HG03103 (cell line): Measurements from ENCODE around the gene RBM18.

Source experiments
- ATAC-seq: cut with Tn5 transposase; IDR thresholded peaks from one replicate; pipeline ENCODE4 v1.9.1; 2021; ENCODE audit warnings: low read depth; ENCODE audit not compliant: unreplicated experiment

Gene RBM18

DNA sequence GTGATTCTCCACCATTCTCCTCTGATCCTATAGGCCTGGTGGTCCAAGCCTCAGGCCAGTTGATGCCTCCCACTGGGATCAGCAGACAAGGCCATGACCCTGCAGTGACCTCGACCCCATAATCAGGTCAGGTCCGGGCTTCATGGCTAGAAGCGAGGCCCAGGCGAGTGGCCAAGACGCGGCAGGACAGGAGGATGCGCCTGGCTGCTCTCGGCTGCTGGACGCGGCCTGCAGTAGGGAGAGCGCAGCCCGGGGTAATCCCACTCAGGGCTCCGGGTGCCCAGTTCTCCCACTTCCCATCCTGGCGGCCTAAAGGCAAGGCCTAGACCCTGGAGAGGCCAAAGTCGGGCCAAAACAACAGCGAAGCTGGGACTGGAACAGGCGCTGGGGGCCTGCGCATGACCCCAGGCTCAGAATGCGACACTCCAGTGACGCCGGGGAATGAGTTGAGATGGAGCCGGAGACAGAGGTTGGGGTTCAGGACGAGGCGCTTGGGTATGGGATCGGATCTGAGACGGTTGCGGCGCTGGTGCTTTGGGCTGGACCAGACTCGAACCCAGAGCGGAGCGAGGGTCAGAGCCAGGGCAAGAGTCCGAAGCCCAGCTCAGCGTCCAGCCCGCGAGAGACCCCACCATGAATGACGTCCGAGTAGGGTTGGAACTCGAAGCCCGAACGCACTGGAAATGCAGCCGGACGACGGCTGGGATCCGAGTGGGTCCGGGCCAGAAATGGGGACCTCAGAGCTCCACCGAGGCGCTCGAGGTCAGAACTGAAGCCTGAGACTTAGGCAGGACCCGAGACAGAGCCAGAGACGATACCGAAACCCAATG is 39.1 kb downstream of the RBM18 start:
- ATAC-seq: no peak

DNA sequence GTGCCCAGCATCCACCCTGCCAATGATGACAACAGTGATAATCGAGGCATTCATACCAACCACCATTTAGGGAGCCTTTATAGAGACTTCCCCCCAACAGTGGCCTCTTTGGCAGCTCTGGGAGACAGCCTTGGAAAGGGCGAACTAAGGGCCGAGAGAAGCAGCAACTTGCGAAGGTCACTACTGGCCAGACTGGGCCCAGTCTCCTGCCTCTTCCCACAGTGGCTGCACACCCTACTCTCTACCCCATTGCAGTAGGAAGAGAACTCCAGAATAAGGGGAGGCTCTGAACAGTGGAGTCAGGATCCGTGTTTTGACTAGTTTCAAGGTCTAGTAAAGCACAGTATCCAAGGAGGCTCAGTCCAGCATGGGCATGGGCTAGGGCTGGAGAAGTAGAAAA is 41.2 kb downstream of the RBM18 start:
- no peak for ATAC-seq

DNA sequence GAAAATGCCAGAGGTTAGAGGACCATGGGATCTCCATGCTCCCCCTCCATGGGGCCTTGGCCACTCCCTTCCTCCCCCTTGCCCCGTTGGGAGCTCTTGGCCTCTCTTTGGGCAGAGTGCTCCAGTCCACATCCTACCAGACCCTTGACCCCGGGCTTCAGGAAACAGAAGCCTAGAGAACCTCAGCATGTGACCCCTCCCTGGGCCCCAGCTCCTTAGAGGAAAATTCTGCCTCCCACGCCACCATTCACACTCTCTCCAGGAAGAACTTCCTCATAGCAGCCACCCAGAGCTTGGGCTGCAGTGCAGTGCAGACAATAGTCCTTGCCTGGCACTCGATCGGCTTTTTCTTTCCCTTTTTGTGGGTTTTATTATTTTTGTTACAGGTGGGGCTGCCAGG is 41.8 kb downstream of the RBM18 start:
- ATAC-seq: no peak

DNA sequence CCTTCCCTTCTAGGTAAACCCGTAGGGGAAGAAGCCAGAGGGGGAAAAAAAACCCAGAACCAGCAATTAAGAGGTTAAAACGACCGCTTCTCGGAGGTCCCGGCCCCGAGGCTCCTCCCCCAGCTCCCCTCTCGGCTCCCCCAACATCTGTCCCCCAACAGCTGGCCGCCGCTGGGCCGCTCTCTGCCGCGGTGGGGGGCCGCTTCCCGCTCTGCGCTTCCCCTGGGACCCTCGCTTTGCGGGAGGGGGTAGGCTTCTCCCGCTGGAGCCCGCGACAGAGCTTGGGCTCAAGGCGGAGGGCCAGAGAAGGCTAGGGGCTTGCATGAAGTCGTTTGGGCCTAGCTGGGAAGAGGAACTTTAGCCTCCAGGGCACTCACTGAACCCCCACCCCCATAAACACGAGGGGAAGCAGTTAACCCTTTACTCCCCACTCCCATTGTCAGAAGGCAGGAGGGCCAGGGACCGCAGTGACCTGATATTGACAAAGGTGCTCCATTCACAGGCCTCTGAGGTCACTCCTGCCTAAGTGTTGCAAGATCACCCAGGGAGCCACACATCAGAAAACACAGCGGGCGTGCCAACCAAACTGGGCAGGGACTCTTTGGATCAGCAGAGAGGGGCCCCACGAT is 43.3 kb downstream of the RBM18 start:
- no peak for ATAC-seq

DNA sequence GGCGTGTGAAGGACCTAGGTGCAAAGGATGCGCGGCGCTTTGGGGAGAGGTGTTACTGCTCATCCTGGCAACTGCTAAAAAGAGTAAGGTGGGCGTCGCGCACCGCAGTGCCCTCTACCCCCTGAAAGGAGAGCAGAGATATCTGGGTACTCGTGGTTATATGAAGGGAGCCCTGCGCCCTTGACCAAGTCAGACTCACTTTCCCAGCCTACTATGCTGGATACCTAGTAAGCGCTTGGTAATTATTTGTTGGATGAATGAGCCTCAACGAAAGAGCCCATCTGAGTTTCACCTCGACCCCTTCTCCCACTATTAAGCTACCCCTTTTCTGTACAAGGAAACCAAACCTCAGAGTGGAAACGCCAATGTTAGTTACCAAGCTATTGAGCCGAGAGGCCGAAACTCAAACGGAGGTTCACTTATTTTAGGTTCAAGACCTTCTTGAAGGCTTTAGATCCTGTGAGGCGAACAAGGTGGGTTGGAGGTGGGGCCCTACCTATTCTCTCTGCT is 43.9 kb downstream of the RBM18 start:
- ATAC-seq: no peak

DNA sequence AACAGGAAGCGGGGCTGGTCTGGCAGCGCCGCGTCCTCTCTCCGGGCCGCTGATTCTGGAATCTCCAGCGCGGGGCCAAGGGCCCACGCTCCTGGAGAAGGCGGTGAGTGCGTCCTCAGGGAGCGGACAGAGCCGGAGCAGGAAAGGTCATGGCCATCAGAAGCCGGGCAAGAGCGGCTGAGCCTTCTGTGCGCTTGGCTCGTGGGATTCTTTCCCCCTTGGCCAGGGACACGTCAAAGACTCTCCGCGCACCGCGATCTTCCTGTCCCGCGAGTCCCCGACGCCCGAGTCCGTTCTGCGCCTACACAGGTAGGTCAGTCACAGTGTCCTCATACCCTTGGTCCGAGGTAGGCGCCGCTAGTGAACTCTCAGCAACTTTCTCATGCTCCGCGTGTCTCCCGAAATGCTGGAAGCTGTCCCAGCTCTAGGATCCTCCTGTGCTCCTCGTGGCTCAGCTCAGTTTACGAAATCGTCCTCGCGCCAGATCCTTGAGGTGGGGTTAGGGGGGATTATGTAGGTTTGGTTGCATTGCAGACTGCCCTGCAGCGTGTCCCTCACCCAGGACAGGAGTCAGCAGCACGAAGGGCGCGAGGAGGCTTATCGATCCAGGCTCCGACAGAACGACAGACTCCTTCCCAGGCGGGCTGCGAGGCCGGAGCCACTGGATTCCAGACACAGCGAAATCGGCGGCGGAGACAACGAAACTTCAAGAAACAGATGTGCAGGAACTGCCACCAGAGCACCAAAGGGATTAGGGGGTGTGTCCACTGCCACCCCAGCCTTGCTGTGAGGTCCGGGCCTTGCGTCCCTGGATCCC is 44.6 kb downstream of the RBM18 start:
- no peak for ATAC-seq

DNA sequence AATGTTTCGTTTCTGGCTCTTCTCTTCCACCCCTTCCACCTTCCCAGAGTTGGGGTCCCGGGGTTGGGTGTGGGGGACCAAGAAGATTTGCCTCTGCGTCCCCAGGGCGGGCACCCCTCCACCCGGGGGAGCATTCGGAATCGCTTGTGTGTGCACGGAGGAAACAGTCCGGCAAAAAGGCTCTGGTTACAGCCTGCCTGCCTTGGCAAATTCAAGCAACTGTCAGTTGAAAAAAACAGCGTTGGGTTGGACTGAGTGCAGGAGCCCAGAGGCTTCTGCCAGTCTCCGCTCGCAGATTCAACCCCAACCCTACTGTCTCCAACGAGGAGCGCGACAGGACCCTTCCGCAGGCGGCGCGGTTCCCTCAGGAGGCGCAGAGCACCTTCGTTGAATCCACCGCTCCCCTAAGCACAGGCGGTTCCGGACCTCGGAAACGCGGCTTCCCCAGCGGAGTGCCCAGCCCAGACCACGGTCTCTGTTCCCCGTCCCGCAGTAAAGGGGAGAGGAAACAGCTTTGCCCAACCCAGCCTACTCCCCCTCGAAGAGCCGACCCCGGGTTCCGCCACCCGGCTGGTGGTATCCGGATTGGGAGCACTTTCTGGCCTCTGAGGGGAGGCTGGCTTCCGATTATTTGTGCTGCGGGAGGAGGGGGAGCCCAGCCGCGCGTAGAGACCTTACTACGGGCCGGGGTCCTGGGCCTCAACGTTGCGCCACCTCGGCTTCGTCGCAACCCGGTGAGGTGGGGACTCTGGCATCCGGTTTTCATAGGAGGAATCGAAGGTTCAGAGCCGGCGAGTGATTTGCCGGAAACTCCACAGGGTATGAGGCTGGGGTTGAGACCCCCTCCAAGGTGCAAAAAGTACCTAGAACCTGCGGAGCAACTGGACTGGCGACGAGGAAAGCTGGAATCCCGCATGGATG is 45.4 kb downstream of the RBM18 start:
- ATAC-seq: no peak

DNA sequence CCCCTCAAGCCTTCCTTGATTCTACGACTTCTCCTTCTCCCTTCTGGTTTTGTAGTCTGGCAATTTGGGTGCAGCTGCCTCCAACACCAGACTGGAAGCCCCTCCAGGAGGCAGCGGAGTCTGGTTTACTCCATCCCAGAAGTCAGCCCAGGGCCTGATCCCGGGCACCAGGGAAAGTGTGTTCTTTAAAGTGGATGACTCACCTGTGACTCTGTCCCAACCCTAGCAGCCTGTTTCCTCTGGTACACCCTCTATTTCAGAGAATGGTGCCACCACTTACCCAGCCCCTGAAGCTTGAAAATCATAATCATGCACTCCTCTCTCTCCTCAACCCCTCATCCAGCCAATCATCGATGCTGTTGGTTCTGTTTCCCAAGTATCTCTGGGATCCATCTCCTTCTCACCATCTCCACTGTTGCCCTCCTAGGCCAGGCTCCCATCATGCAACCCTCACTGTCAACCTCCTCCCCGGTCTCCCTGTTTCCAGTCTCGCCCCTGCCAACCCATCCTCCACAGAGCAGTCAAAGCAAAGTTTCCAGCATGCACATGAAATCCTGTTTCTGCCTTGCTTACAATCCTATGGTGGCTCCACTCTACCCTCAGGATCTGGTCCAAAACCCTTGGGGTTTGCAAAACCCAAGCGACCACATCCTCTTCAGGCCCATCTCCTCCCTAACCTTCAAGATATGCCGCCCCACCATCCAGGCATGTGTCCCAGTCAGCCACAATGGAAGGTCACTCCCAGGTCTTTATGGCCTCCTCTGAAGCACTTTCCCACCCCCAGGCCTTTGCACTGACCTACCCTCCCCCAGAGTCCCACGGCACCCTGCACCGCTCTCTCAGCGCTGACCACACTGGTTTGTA is 46.3 kb downstream of the RBM18 start:
- ATAC-seq: no peak

DNA sequence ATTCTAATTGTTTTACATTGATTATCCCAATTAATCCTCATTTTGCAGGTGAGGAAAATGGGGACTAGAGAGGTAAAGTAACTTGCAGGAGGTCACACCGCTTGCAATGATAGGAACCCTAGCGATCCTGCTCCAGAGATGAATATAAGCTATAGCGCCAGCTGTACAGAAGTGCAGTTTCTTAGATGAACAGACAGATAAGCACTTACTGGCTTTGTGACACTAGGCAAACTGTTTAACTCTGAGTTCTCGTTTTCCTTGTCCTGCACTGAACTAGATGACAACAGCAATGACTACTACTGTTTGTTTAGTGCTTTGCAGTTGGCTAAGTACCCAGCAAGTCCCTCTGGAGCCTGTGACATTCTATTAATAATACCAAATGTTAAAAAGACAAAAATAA is 47.0 kb downstream of the RBM18 start:
- no peak for ATAC-seq

DNA sequence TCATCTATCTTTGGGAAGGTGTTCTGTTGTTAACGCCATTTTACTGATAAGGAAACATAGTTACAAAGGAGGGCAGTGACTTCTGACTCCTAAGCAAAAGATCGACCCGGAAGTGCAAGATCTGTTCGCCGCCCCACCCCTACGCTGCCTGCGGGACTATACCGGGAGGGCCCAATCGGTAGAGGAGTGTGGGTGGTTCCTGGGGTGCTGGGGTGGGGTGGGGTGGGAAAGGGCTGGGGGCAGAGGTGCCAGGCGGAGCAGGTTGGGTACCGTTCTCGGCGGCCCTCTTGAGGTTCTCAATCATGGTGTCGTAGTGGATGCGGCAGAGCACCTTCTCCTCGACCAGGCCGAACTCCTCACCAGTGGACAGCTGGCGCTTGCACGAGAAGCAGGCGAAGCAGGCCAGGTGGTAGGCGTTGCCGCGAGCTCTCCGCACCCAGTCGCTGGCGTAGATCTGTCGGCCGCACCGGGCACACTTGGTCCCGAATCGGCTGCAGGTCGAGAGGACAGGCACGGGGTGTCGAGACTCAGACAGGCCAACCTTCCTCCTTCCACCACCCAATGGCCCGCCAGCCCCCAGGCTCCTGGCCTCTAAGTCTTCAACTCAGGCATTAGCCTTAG is 47.7 kb downstream of the RBM18 start:
- no peak for ATAC-seq

DNA sequence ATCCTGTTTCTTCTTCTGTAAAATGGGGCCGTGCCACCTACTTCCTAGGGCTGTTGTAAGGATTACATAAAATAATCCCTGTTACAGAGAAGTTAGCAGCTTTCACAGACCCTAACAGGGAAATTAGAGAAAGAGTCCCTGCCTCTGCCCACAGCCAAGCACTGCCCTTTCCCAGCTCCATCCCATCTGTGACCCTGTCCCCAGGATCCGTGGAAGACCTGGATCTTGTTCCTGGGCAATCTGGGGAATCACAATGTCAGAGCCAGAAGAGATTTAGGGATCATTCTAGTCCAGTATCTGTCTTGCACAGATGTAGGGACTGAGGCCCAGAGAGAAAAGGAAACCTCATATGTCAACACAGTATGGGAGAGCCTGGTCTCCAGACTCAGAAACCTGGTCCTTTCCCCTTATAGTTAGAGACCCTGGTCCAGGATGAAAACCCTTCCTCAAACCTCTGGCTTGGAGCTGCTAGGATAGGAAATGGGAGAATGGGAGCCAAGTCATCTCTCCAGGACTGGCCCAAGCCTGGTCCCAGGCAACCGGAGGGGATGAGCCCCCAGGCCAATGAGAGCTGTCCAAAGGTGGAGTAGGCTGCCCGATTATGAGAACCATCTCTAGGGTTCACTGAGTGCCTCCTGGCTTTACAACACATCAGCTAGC is 48.4 kb downstream of the RBM18 start:
- ATAC-seq: no peak

DNA sequence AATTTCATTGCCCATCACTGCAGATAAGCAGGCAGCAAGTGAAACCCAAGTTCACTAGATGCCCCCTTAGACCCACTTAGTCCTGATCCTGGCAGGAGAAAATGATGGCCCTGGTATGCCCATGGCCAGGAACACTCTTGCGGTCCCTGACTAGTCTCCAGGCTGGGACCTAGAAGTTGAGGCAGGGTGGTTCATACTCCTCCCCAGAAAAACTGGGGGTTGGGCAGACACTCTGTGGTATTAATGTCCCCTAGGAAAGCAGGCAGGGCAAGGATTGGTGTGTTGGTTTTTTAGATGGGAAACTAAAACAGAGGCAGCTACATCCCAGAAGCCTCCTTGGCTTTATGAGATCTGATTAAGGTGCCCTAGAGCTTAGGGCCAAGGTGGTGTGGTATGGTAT is 49.0 kb downstream of the RBM18 start:
- ATAC-seq: no peak

DNA sequence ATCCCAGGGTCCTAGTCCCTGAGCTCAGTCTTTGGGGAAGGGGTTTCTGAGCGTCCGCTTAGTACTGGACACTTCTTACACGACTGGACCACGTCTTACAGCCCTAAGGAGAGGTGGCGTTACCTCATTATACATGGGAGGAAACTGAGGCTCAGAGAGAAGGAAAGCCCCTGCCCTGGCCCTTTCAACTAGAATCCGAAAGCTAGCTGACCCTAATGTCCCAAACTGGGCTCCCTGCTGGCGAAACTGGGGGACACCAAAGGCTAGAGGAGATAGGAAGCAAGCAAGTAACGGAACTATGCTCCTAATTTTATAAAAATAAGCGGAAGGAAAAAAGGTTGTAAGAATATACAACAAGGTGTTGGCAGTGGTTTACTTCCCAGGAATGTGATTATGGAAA is 50.1 kb downstream of the RBM18 start:
- no peak for ATAC-seq

DNA sequence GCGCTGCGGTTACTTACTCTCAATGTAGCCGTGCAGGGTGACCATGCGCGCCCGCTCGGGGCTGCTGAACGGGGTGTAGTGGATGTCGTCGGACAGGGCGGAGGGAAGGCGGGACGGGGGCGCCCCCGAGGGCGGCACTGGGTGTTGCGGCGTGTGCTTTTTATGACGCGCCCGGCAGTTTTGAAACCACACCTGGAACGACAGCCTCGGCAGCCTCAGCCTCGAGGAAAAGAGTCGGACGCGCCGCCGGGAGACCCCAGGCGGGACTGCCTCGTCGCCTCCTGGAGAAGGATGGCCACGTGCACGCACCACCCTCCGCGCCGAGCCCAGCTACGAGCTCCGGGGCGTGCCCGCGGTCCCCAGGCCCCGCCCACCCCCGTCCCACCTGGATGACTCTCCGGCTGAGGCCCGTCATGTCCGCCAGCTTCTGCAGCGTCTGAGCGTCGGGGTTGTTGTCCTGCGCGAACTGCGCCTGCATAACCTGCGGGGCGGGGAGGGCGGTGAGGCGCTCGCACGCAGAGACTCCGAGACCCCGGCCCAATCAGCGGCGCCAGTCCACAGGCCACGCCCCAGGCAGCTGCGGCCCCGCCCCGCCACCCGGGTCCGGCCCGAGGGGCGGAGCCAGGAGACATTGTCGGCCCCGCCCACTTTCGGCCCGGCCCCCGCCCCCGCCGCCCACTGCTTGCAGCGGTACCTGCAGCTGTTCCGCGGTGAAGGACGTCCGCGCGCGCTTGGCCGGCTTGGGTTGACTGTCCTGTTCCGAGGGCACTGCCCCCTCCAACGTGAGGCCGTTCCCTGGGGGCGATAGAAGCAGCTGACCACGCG is 50.8 kb downstream of the RBM18 start:
- ATAC-seq: no peak

DNA sequence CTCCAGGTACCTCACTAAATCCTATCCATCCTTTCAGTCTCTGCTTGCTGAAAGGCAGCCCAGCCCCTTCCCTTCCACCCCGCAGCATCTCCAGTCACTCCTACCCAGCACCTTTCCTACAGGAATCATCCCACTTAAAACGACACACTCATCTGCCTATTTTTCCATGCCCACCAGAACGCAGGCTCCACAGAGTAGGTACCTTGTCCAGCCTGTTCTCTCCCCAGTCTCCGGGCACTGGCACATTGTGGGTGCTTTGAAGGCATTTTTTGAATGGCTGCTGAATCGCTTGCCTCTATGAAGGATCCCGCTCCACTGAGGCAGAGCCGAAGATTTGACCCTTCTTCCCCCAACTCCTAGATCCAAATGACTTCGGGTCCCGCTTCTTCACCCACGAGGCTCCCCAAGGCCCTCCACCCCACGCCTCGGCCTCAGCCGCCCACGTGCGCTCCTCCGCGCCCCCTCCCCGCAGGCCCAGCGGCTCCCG is 51.5 kb downstream of the RBM18 start:
- ATAC-seq: no peak

DNA sequence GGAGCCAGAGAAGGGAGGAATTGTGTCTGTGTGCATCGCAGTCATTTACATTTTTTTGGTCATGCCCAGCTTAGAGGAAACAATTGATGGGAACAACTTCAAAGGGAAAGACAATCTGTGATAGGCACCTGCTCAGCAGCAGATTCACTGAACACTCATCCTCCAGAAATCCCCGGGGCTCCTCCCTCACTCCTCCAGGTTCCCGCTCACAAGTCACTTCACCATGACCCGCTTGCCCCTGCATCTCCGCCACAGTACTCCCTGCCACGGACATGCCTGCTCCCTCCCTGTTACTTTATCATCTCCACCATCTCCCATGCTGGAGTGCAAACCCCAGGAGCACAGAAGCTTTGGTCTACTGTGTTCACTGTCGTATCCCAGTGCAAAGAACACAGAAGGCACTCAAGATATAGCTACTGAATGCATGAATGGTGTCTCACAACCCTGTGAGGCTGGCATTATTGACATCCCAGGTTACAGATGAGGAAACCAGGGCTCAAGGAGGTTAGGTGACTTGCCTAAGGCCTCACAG is 52.1 kb downstream of the RBM18 start:
- no peak for ATAC-seq

DNA sequence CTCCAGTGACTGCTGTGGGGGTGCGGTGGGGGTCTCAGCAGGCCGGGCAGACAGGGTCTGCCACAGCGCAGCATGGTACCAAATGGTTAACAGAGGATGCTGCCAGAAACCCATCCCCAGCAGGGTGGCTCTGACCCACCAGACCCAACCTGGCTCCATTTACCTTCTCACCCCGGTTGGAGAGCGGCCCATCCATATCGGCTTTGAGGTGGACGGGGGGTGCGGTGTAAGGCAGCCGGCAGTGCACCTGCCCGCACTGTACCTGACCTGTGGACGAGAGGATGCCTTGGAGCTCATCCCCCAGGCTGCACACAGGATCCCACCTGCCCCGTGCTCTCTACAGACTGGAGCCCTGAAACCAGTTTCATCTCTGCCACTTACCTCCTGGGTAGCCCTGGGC is 55.2 kb downstream of the RBM18 start:
- no peak for ATAC-seq
